K562 (cell line): ENCODE results near the gene CFL2. TPM values are rescaled to one million over a fixed set of nuclear protein-coding genes. Genes with fewer than 3 reads are reported as not detected.

Experiments used
- ARHGAP35 ChIP-seq: fragments of 450-650 bp; IDR thresholded peaks from 2 replicates; pipeline ENCODE4 v1.6.1; 2018; ENCODE audit not compliant: partially characterized antibody
- DIDO1 ChIP-seq: fragments of 450-650 bp; IDR thresholded peaks from 2 replicates; pipeline ENCODE4 v1.6.1; 2016; ENCODE audit warnings: low read depth, missing biosample characterization, missing genetic modification characterization
- ELF2 ChIP-seq: fragments of 250-450 bp; sonication (Bioruptor Pico); IDR thresholded peaks from 2 replicates; pipeline ENCODE4 v1.5.0; 2021; ENCODE audit warnings: mild to moderate bottlenecking
- FOXA3 ChIP-seq, 2 experiments: fragments of 450-650 bp in 1 of 2; sonication (generic) in 1 of 2; formaldehyde crosslinking; IDR thresholded peaks in 1 of 2; conservative IDR thresholded peaks in 1 of 2; 2 replicates each; pipeline versions ENCODE4 v1.4.0 to v1.8.0; 2020 to 2022; ENCODE audit warnings: mild to moderate bottlenecking in 2 of 2, missing genetic modification reagents in 1 of 2
- FUS ChIP-seq: fragments of 200-400 bp; formaldehyde crosslinking; optimal IDR thresholded peaks from 2 replicates; pipeline ENCODE3; 2017; ENCODE audit warnings: low read depth, low read length
- GABPA ChIP-seq: fragments of 200-800 bp; sonication (Bioruptor generic); conservative IDR thresholded peaks from 2 replicates; pipeline ENCODE4 v1.6.1; 2016; ENCODE audit warnings: low read depth, missing genetic modification characterization, missing compliant biosample characterization
- HNRNPL ChIP-seq: fragments of 200-400 bp; formaldehyde crosslinking; IDR thresholded peaks from 2 replicates; pipeline ENCODE4 v1.6.1; 2017; ENCODE audit warnings: low read depth, mild to moderate bottlenecking, low read length
- MAFG ChIP-seq: fragments of 450-650 bp; conservative IDR thresholded peaks from 2 replicates; pipeline ENCODE4 v1.6.1; 2016; ENCODE audit warnings: missing genetic modification characterization, missing compliant biosample characterization
- MTA3 ChIP-seq: fragments of 450-650 bp; formaldehyde crosslinking; IDR thresholded peaks from 2 replicates; pipeline ENCODE4 v1.6.1; 2017; ENCODE audit warnings: mild to moderate bottlenecking, borderline replicate concordance
- MYC ChIP-seq, 2 experiments: fragments of 250-450 bp in 1 of 2; sonication (Bioruptor Pico) in 1 of 2; IDR thresholded peaks; 2 replicates each; pipeline versions ENCODE4 v1.5.1 to v1.6.1; 2012 to 2021; ENCODE audit warnings: low read depth in 2 of 2, borderline replicate concordance in 1 of 2, improper control_type of control experiment in 1 of 2, low read length in 1 of 2, mild to moderate bottlenecking in 1 of 2, moderate library complexity in 1 of 2
- POLR3G ChIP-seq: IDR thresholded peaks from 2 replicates; pipeline ENCODE4 v1.6.1; 2011; ENCODE audit not compliant: insufficient read length, insufficient replicate concordance; ENCODE audit errors: extremely low read depth
- PTRF ChIP-seq: fragments of 450-650 bp; IDR thresholded peaks from 2 replicates; pipeline ENCODE4 v1.6.1; 2016; ENCODE audit warnings: mild to moderate bottlenecking, missing genetic modification characterization, missing compliant biosample characterization
- SRF ChIP-seq, 2 experiments: fragments of 250-450, 450-650 bp in 1 of 2; sonication (Bioruptor Pico) in 1 of 2; sonication (generic) in 1 of 2; formaldehyde crosslinking; IDR thresholded peaks; 2 replicates each; pipeline versions ENCODE4 v1.5.0 to v1.5.1; 2020 to 2022; ENCODE audit warnings: mild to moderate bottlenecking in 1 of 2, missing genetic modification reagents in 1 of 2
- SUPT5H ChIP-seq: fragments of 450-650 bp; IDR thresholded peaks from 2 replicates; pipeline ENCODE4 v1.6.1; 2016
- TBP ChIP-seq: optimal IDR thresholded peaks from 2 replicates; pipeline ENCODE3; 2011; ENCODE audit warnings: low read depth, low read length, improper control_type of control experiment
- THRB ChIP-seq: fragments of 450-650 bp; formaldehyde crosslinking; conservative IDR thresholded peaks from 2 replicates; pipeline ENCODE4 v1.4.0; 2022; ENCODE audit warnings: mild to moderate bottlenecking, missing genetic modification characterization
- UBTF ChIP-seq, 2 experiments: IDR thresholded peaks; 2 replicates each; pipeline ENCODE4 v1.6.1; 2012; ENCODE audit warnings: improper control_type of control experiment in 2 of 2, low read depth in 2 of 2, low read length in 2 of 2, borderline replicate concordance in 1 of 2
- ZBTB12 ChIP-seq: fragments of 250-450 bp; sonication (Bioruptor Pico); IDR thresholded peaks from 2 replicates; pipeline ENCODE4 v1.4.0; 2020
- ZBTB7A ChIP-seq: IDR thresholded peaks from 2 replicates; pipeline ENCODE4 v1.6.1; 2011; ENCODE audit warnings: low read depth, mild to moderate bottlenecking, low read length, moderate library complexity, borderline replicate concordance; ENCODE audit not compliant: control insufficient read depth
- ZNF224 ChIP-seq: sonication (generic); formaldehyde crosslinking; IDR thresholded peaks from 2 replicates; pipeline ENCODE4 v1.8.0; 2022; ENCODE audit warnings: mild to moderate bottlenecking, missing genetic modification reagents
- ZNF717 ChIP-seq: fragments of 250-450 bp; sonication (Bioruptor Pico); IDR thresholded peaks from 2 replicates; pipeline ENCODE4 v1.5.0; 2021
- polyA plus RNA-seq, 8 experiments: library from polyadenylated mRNA; depleted of rRNA in 4 of 8; stranded (reverse) in 5 of 8; unstranded in 3 of 8; fragments of >200 nt; fragmentation: Nextera tagmentation in 2 of 8; fragmentation: Illumina TruSeq in 1 of 8; extraction: Ambion mirVana in 2 of 8; extraction: Trizol in 1 of 8; gene quantifications; 2 replicates each; pipeline versions ENCODE4 v1.2.1 to v1.2.3, GENCODE V29; 2011 to 2014; ENCODE audit warnings: inconsistent platforms in 1 of 8, missing spikeins in 1 of 8
- total RNA-seq, 7 experiments: library from RNA; depleted of rRNA in 6 of 7; stranded (reverse); fragments of >200 nt in 6 of 7; fragmentation: Illumina TruSeq in 2 of 7; extraction: Trizol in 2 of 7; gene quantifications; 2 replicates each; pipeline versions ENCODE4 v1.2.1 to v1.2.3, GENCODE V29; 2011 to 2021; ENCODE audit warnings: low replicate concordance in 1 of 7
- TF ChIP-seq, protein P1 (sequence below): sonication (generic); formaldehyde crosslinking; IDR thresholded peaks from 2 replicates; pipeline ENCODE4 v1.9.0; 2022; ENCODE audit warnings: mild to moderate bottlenecking, missing genetic modification reagents

The CFL2 gene
- total and polyA plus RNA-seq, 9 of the 15 experiments (the other 6 are each of a cell fraction or from before 2014, with no cell fraction given), result 2.0 to 12.7 (median 5.1) TPM

GRCh38 chr14:34714320-34715126 is at the start of gene CFL2 (continued):
- TF ChIP-seq FUS, result no peak
- 0 out of 2 replicates have a peak, but pooled peaks have one; percentile 41 for TF ChIP-seq MTA3
- TF ChIP-seq FOXA3 (CRISPR knock-in tag; conservative IDR thresholded peaks at IDR 0.05 in 1 of 2, IDR thresholded peaks at IDR 0.05 in 1 of 2), result no peak
- TF ChIP-seq MYC (IDR thresholded peaks at IDR 0.05; ENCODE audit: low read depth, low read length), result peak; percentile 22; the same call in 1 of the 2 replicates
- TF ChIP-seq MYC (CRISPR knock-in tag; IDR thresholded peaks at IDR 0.05; ENCODE audit: borderline replicate concordance, low read depth), result no peak
- no peak for TF ChIP-seq ELF2 (CRISPR knock-in tag)
- no peak for TF ChIP-seq DIDO1
- peak; percentile 63; the same call in 1 of the 2 replicates for TF ChIP-seq ZBTB7A
- no peak for TF ChIP-seq SRF (CRISPR knock-in tag; IDR thresholded peaks at IDR 0.05)
- no peak for TF ChIP-seq THRB (CRISPR knock-in tag)
- TF ChIP-seq POLR3G, result no peak
- TF ChIP-seq UBTF (IDR thresholded peaks at IDR 0.05; ENCODE audit: borderline replicate concordance in 1 of 2, low read depth in 2 of 2, low read length in 2 of 2), result 0 out of 4 replicates have a peak, but pooled peaks of 1 of the 2 experiments have one; percentile 19
- peak; percentile 20 for TF ChIP-seq TBP
- peak; percentile 58; the same call in 1 of the 2 replicates for TF ChIP-seq SUPT5H
- no peak for TF ChIP-seq MAFG (tag)
- no peak for TF ChIP-seq ZNF224 (CRISPR knock-in tag)
- TF ChIP-seq GABPA, result peak; percentile 15; the same call in 1 of the 2 replicates
- no peak for TF ChIP-seq ZNF717
- TF ChIP-seq, protein P1, sequence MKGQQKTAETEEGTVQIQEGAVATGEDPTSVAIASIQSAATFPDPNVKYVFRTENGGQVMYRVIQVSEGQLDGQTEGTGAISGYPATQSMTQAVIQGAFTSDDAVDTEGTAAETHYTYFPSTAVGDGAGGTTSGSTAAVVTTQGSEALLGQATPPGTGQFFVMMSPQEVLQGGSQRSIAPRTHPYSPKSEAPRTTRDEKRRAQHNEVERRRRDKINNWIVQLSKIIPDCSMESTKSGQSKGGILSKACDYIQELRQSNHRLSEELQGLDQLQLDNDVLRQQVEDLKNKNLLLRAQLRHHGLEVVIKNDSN (CRISPR knock-in tag), result peak; percentile 76
- no peak for TF ChIP-seq ZBTB12 (CRISPR knock-in tag)
- TF ChIP-seq ARHGAP35, result no peak
- peak; percentile 43; the same call in 1 of the 2 replicates for TF ChIP-seq HNRNPL
- TF ChIP-seq PTRF (tag), result no peak
